Activated CD4-positive, alpha-beta memory T cell treated with anti-CD3 and anti-CD28 coated beads, Interleukin-2, amount 10 ng/mL, durations not matched to agents 7 days and 5 days (primary cell): Measurements from ENCODE around the gene TRAPPC5. TPM values are rescaled to one million over a fixed set of nuclear protein-coding genes. Genes with fewer than 3 reads are reported as not detected.

Source experiments
- CTCF ChIA-PET: fragments of 350-600 bp; sonication (Branson Sonifier 250); formaldehyde crosslinking; loops from one replicate; lab custom pipeline; 2021; ENCODE audit warnings: antibody characterized with exemption, inconsistent platforms; lab: Charles Lee
- POLR2A ChIA-PET: fragments of 350-600 bp; sonication (Branson Sonifier 250); formaldehyde crosslinking; loops from one replicate; lab custom pipeline; 2021; ENCODE audit warnings: antibody characterized with exemption; lab: Charles Lee
- DNase-seq: peaks from one replicate; pipeline ENCODE4 v3.0.0-alpha.2; 2020
- H3K27ac Mint-ChIP-seq: one replicate; pipeline ENCODE4 v1.8.0; 2021; ENCODE audit warnings: mild to moderate bottlenecking, mixed read lengths
- H3K27me3 Mint-ChIP-seq: one replicate; pipeline ENCODE4 v1.8.0; 2021; ENCODE audit warnings: mixed read lengths
- H3K36me3 Mint-ChIP-seq: one replicate; pipeline ENCODE4 v1.8.0; 2021; ENCODE audit warnings: low read depth, mixed read lengths
- H3K4me1 Mint-ChIP-seq: one replicate; pipeline ENCODE4 v1.8.0; 2021; ENCODE audit warnings: mixed read lengths
- H3K4me3 Mint-ChIP-seq: one replicate; pipeline ENCODE4 v1.8.0; 2021; ENCODE audit warnings: mild to moderate bottlenecking, mixed read lengths
- H3K9me3 Mint-ChIP-seq: one replicate; pipeline ENCODE4 v1.8.0; 2021; ENCODE audit warnings: mixed read lengths
- total RNA-seq, 2 experiments: library from RNA; stranded (reverse); gene quantifications; one replicate each; pipeline ENCODE4 v1.2.3, GENCODE V29; 2021

The TRAPPC5 gene
- 10 to 100 TPM; 92.5 to 94.7 TPM for total RNA-seq

- H3K27me3 Mint-ChIP-seq: peaks cover 29% of the 10 kb centered on the region
- peaks cover 44% of the 10 kb centered on the region for H3K4me1 Mint-ChIP-seq
- peak within 1 kb of the TSS; percentile 88 for H3K4me3 Mint-ChIP-seq
- no peaks in the 10 kb centered on the region for H3K9me3 Mint-ChIP-seq
- peaks cover 14% of the 10 kb centered on the region for H3K36me3 Mint-ChIP-seq
- DNase-seq: peak; percentile 89
- ChIA-PET POLR2A (interaction anchor here (0.9 to 2.7 kb wide), 10 partner anchors 18 to 221 kb away, joined by 3 to 15 read pairs (median 5); partner anchors contain the start of genes PET100, STXBP2 and XAB2), CTCF (interaction anchor here (0.6 to 3.0 kb wide), 65 partner anchors 8 to 581 kb away, joined by 3 to 55 read pairs (median 4); partner anchors contain the start of genes ARHGEF18, CD209, MAP2K7 and MCOLN1)
- H3K27ac Mint-ChIP-seq: peak within 1 kb of the TSS; percentile 84
Measured at GRCh38 chr19:7680606-7681339, at the start of gene TRAPPC5. Gene TRAPPC5, plus strand, starts transcription at chr19:7680833. Its CDS starts 1,421 bp downstream, at chr19:7682254.

- H3K9me3 Mint-ChIP-seq: no peaks in the 10 kb centered on the region
- no peak for DNase-seq
- H3K4me3 Mint-ChIP-seq: peak overlapping the region; percentile 10
- H3K4me1 Mint-ChIP-seq: peaks cover 44% of the 10 kb centered on the region
- H3K36me3 Mint-ChIP-seq: peaks cover 14% of the 10 kb centered on the region
- H3K27ac Mint-ChIP-seq: no peak overlapping the region
- ChIA-PET CTCF (no interaction called here), POLR2A (interaction anchor here (0.9 to 2.4 kb wide), 2 partner anchors 13 to 17 kb away, joined by 4 to 5 read pairs; no protein-coding TSS in a partner anchor)
- no peaks in the 10 kb centered on the region for H3K27me3 Mint-ChIP-seq
Measured at GRCh38 chr19:7631577-7631976, 49.1 kb upstream of the TRAPPC5 start.

- DNase-seq: no peak
- Mint-ChIP-seq H3K4me1 (peaks cover 48% of the 10 kb centered on the region), H3K27me3 (no peaks in the 10 kb centered on the region), H3K36me3 (peaks cover 11% of the 10 kb centered on the region), H3K9me3 (no peaks in the 10 kb centered on the region), H3K4me3 (no peak overlapping the region), H3K27ac (no peak overlapping the region)
- CTCF ChIA-PET: interaction anchor here (1.2 kb wide), 1 partner anchor 48 kb away, joined by 4 read pairs; the partner anchor contains the start of gene TRAPPC5
- POLR2A ChIA-PET: interaction anchor here (0.6 to 0.7 kb wide), 2 partner anchors 8 to 9 kb away, joined by 3 read pairs; no protein-coding TSS in a partner anchor
Measured at GRCh38 chr19:7632340-7633203, 48.1 kb upstream of the TRAPPC5 start.

- peaks cover 15% of the 10 kb centered on the region for H3K36me3 Mint-ChIP-seq
- no peak within 1 kb of the TSS for H3K27ac Mint-ChIP-seq
- H3K4me1 Mint-ChIP-seq: peaks cover 47% of the 10 kb centered on the region
- DNase-seq: no peak
- no peaks in the 10 kb centered on the region for H3K9me3 Mint-ChIP-seq
- H3K4me3 Mint-ChIP-seq: no peak within 1 kb of the TSS
- no peaks in the 10 kb centered on the region for H3K27me3 Mint-ChIP-seq
- ChIA-PET CTCF (no interaction called here), POLR2A (interaction anchor here (1.2 kb wide), 1 partner anchor 11 kb away, joined by 3 read pairs; no protein-coding TSS in a partner anchor)
Measured at GRCh38 chr19:7633698-7634097, 46.9 kb upstream of the TRAPPC5 start, which contains the start of gene PCP2. Gene PCP2, minus strand, starts transcription at chr19:7633719. Its CDS starts 262 bp downstream, at chr19:7633457.

DNA sequence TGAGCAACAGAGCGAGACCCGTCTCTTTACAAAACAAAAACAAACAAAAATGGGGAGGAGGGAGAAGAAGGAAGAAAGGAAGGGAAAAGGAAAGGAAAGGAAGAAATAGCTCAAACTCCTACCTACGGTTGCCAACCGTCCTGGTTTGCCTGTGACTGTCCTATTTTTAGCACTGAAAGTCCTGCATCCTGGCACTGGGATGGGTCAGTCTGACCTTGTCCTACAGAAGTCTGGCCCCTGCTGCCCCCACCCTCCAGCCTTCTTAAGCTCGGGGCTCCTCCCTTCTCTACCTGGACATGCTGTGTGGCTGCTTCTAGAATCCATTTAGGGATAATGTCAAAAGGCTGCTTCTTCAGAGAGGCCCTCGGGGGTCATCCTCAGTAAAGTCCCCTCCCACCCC is 45.0 kb upstream of the TRAPPC5 start:
- DNase-seq: no peak
- H3K27me3 Mint-ChIP-seq: no peaks in the 10 kb centered on the region
- peak overlapping the region; percentile 20 for H3K4me3 Mint-ChIP-seq
- peaks cover 44% of the 10 kb centered on the region for H3K4me1 Mint-ChIP-seq
- ChIA-PET CTCF (interaction anchor here (0.9 kb wide), 1 partner anchor 16 kb away, joined by 3 read pairs; no protein-coding TSS in a partner anchor), POLR2A (interaction anchor here (1.1 to 1.5 kb wide), 2 partner anchors 11 to 12 kb away, joined by 3 to 4 read pairs; no protein-coding TSS in a partner anchor)
- peaks cover 27% of the 10 kb centered on the region for H3K36me3 Mint-ChIP-seq
- no peak overlapping the region for H3K27ac Mint-ChIP-seq
- peaks cover 6% of the 10 kb centered on the region for H3K9me3 Mint-ChIP-seq

- H3K4me3 Mint-ChIP-seq: peak overlapping the region; percentile 79
- peaks cover 40% of the 10 kb centered on the region for H3K4me1 Mint-ChIP-seq
- H3K9me3 Mint-ChIP-seq: peaks cover 6% of the 10 kb centered on the region
- peaks cover 29% of the 10 kb centered on the region for H3K36me3 Mint-ChIP-seq
- no peaks in the 10 kb centered on the region for H3K27me3 Mint-ChIP-seq
- DNase-seq: no peak
- H3K27ac Mint-ChIP-seq: peak overlapping the region; percentile 84
- ChIA-PET POLR2A (interaction anchor here (1.1 to 1.5 kb wide), 2 partner anchors 11 to 12 kb away, joined by 3 to 4 read pairs; no protein-coding TSS in a partner anchor), CTCF (interaction anchor here (2.4 kb wide), 1 partner anchor 45 kb away, joined by 15 read pairs; the partner anchor contains the start of gene TRAPPC5)
Measured at GRCh38 chr19:7636317-7636690, 44.3 kb upstream of the TRAPPC5 start.

DNA sequence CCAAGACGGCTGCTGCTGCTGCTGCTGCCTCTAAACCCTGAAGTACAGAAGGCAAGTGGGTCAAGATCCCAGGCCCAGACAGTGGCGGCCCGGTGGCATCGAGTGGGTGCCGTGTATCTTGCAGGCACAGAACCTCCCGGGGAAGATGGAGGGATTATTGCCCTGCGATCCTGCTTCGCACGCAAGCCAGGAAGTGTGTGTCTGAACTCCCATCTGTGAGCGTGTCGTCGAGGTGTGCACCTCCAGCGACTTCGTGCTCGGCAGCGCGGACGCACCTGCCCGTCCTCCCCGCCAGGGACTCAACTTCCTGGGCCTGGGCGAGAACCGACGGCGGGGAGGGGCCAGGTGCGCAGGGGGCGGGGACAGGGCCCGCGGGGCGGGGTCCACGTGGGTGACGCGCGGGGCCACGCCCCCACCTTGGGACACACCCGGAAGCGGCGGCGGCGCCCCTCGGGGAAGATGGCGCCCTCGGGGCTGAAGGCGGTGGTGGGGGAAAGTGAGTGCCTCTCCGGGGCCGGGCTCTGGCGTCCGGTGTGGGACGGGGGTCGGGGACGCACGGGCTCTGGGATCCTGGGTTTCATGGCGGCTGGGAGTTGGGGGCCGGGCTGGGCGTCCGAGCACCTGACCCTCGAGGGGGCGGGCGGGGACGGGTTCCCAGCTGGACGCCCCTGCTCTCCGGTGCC is 43.8 kb upstream of the TRAPPC5 start, which contains the start of gene STXBP2:
Gene STXBP2, plus strand, starts transcription at position 420 of the 683 bp plus-strand sequence. Its CDS starts 40 bp downstream, at position 460.
- peaks cover 6% of the 10 kb centered on the region for H3K9me3 Mint-ChIP-seq
- H3K4me3 Mint-ChIP-seq: peak within 1 kb of the TSS; percentile 79
- no peaks in the 10 kb centered on the region for H3K27me3 Mint-ChIP-seq
- DNase-seq: peak; percentile 94
- CTCF ChIA-PET: interaction anchor here (1.8 to 2.4 kb wide), 2 partner anchors 44 to 68 kb away, joined by 12 to 15 read pairs; partner anchors contain the start of gene TRAPPC5
- POLR2A ChIA-PET: interaction anchor here (0.6 to 2.7 kb wide), 9 partner anchors 9 to 537 kb away, joined by 3 to 35 read pairs (median 3); partner anchors contain the start of genes PET100, TRAPPC5 and XAB2
- peaks cover 29% of the 10 kb centered on the region for H3K36me3 Mint-ChIP-seq
- peaks cover 38% of the 10 kb centered on the region for H3K4me1 Mint-ChIP-seq
- H3K27ac Mint-ChIP-seq: peak within 1 kb of the TSS; percentile 84

GRCh38 chr19:7637374-7638256 is 43.0 kb upstream of the TRAPPC5 start:
- ChIA-PET CTCF (interaction anchor here (1.3 to 2.4 kb wide), 3 partner anchors 43 to 161 kb away, joined by 3 to 15 read pairs (median 12); partner anchors contain the start of gene TRAPPC5), POLR2A (interaction anchor here (0.6 to 2.7 kb wide), 11 partner anchors 9 to 538 kb away, joined by 3 to 35 read pairs (median 4); partner anchors contain the start of genes PET100, TRAPPC5 and XAB2)
- Mint-ChIP-seq H3K36me3 (peaks cover 29% of the 10 kb centered on the region), H3K4me3 (peak overlapping the region; percentile 79), H3K4me1 (peaks cover 37% of the 10 kb centered on the region), H3K27me3 (no peaks in the 10 kb centered on the region), H3K9me3 (peaks cover 6% of the 10 kb centered on the region), H3K27ac (peak overlapping the region; percentile 84)
- peak; percentile 33 for DNase-seq

DNA sequence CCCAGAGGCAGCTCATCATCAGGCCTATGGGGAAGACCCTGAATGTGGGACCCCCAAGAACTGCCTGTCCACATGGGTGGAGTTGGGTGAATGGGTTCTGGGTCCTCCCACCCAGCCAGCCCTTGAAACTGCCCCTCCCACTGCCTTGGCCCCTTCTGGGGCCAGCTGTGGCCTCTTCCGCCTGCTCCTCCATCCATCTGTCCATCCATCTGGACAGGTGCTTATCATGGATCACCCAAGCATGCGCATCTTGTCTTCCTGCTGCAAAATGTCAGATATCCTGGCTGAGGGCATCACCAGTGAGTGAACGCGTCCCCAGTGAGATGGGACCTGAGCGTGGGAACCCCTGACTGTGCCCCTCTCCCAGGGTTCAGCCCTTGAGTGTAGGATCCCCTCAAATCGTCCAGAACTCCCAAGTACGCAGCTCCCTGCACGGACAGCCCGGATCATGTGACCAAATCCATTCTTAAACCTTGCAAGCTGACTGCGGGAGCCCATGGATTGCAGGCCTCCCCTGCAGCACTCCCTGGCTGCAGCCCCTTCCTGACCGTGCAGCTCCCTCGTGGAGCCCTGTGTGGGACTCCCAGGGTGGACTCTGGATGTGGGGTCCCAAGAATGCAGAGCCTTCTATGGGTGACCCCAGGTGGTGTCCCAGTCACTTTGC is 41.7 kb upstream of the TRAPPC5 start:
- Mint-ChIP-seq H3K27me3 (no peaks in the 10 kb centered on the region), H3K9me3 (peaks cover 6% of the 10 kb centered on the region), H3K4me1 (peaks cover 37% of the 10 kb centered on the region), H3K36me3 (peaks cover 35% of the 10 kb centered on the region), H3K27ac (no peak overlapping the region), H3K4me3 (peak overlapping the region; percentile 44)
- POLR2A ChIA-PET: interaction anchor here (2.7 kb wide), 1 partner anchor 11 kb away, joined by 35 read pairs; the partner anchor contains the start of genes PET100 and XAB2
- DNase-seq: no peak
- CTCF ChIA-PET: interaction anchor here (1.8 kb wide), 1 partner anchor 71 kb away, joined by 12 read pairs; no protein-coding TSS in a partner anchor

- POLR2A ChIA-PET: no interaction called here
- H3K36me3 Mint-ChIP-seq: peaks cover 42% of the 10 kb centered on the region
- H3K27ac Mint-ChIP-seq: no peak overlapping the region
- peak overlapping the region; percentile 24 for H3K4me3 Mint-ChIP-seq
- no peaks in the 10 kb centered on the region for H3K27me3 Mint-ChIP-seq
- H3K9me3 Mint-ChIP-seq: peaks cover 6% of the 10 kb centered on the region
- DNase-seq: no peak
- peaks cover 37% of the 10 kb centered on the region for H3K4me1 Mint-ChIP-seq
- CTCF ChIA-PET: no interaction called here
Measured at GRCh38 chr19:7639863-7640348, 40.7 kb upstream of the TRAPPC5 start.
